ENCODE results near the gene CDC45. TPM values are rescaled to one million over a fixed set of nuclear protein-coding genes. Genes with fewer than 3 reads are reported as not detected.

Gene CDC45
- 24.1 to 27.9 TPM (median 24.8 TPM) in 5 replicates for total RNA-seq (2022; extraction: Qiagen RNA extraction; ENCODE audit: low read depth)

GRCh38 chr22:19479355-19480172, at the start of gene CDC45:
TSS of gene CDC45 (plus strand) at chr22:19479920. CDS start at chr22:19479969, 49 bp downstream.

DNA sequence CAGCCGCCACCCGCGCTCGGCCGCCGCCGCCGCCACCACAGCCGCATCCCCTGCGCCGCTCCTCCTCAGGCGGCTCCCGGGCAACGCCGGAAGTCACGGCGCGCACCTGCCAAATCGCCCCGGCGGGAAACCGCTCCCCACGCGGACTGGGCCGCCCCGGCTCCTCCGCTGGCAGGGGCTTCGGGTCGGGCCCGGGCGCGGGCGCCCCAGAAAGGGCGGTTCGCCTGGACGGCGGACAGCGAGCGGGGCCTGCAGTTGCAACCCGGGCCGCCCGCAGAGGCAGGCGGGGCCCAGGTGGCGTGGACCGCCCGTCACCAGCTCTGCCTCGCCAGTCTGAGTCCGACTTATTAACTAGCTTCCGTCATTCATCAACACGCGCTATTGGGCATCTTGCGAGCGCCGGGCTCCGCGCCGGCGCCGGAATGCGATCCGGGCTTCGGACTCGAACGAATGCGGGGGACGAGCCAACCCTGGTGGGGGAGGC, 48.0 kb upstream of the CDC45 start, which contains the start of gene HIRA:
HIRA (minus strand) TSS at position 85 of the 484 bp plus-strand sequence. CDS start 257 bp downstream, outside the sequence.

DNA sequence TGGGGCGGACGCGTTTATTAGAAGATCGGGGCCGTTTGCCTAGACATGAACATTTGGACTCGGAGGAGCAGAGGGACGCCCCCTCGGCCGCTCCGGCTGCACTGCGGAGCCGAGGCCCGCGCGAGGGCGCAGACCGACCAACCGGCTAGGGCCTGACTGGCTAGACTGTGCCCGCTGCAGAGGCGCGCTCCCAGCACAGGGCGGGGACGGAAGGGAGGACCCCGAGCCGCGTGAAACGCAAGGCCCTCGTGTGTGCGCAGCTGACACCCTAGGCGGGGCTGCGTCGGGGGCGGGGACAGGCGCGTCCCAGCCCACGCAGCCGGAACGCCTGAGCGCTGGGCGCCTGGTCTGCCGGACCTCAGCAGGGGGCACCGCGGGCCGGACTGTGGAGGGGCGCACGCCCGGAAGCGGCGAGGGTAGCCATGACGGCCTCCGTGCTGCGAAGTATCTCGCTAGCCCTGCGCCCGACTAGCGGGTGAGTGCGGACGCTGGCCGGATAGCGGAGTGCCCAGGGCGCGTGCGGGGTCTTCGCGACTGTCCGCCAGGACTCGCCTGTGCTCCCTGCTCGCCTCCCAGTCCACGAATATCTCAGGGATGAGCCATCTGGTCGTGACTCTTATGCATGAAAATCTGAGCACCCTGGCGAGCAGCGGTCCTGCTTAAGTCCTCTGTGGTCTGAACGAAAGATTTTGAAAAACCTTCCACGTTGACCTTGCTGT, 47.4 kb upstream of the CDC45 start, which contains the start of gene MRPL40:
MRPL40 (plus strand) TSS at position 413 of the 719 bp plus-strand sequence; CDS start at position 423, 10 bp downstream.

GRCh38 chr22:19447330-19448075, 32.2 kb upstream of the CDC45 start, which contains the start of gene C22orf39:
TSS of gene C22orf39 (minus strand) at chr22:19447711. CDS start at chr22:19447688, 23 bp downstream.

GRCh38 chr22:19478901-19479354, 792 bp upstream of the CDC45 start, which contains the start of gene UFD1:
TSS of gene UFD1 (minus strand) at chr22:19479193. CDS start at chr22:19479085, 108 bp downstream.

DNA sequence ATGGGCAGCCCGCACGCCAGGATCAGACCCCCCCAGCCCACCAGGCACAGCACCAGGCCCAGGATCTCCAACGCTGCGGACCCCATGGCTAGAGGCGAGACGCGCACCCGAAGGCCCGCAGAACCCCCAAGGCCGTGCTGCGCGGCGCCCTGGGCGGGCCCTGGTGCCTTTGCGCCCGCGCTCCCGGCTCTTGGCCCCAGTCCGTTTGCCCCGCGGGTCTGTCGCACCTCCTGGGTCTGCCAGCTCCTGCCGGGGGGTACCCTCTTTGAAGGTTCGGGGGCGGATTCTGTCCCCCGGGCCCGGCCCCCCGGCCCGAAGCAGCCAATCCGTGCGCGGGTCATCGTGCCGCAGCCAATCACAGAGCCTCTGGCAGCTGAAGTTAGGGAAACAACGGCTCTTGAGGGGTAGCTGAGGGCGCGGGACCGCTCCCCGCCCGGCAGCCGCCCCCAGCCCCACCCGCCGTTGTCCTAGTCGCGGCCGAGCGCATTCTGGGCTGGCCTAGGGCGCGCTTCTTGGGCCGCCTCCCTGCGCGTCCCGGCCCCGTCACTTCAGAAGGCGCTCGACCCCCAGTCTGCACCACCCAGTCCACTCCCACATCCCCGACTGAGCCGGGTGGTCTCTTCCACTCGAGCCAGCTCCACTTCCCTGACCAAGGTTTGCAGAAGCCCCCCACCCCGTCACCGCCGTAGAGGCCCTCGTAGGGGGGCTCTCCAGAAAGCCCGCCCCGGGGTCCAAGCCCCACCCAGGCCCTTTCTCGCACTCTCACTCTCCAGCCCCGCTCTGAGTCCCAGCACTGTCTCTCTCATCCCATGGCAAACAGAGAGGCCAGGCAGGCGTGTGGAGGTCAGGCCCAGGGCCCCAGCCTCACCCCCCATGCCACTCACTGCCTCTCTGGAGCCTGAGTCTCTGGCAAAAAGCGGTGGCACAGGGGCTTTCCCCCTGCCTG, 44.7 kb downstream of the CDC45 start, which contains the start of gene CLDN5:
CLDN5 (minus strand) TSS at position 241 of the 946 bp plus-strand sequence; CDS start at position 86, 155 bp downstream.

Other genes with a start within 250 kb of the CDC45 start
- gene CLTCL1, start 188.2 kb upstream of the CDC45 start, total RNA-seq (2022; extraction: Qiagen RNA extraction; ENCODE audit: low read depth) = 3.5 to 5.8 TPM (median 5.4 TPM) in 5 replicates
- 19.8 to 25.1 TPM (median 24.4 TPM) in 5 replicates for gene HIRA, start 48.2 kb upstream of the CDC45 start, total RNA-seq (2022; extraction: Qiagen RNA extraction; ENCODE audit: low read depth)
- 38.2 to 47.5 TPM (median 47.0 TPM) in 5 replicates for gene MRPL40, start 47.4 kb upstream of the CDC45 start, total RNA-seq (2022; extraction: Qiagen RNA extraction; ENCODE audit: low read depth)
- gene C22orf39, start 32.2 kb upstream of the CDC45 start, total RNA-seq (2022; extraction: Qiagen RNA extraction; ENCODE audit: low read depth) = 11.7 to 16.0 TPM (median 14.3 TPM) in 5 replicates
- gene UFD1, start 727 bp upstream of the CDC45 start, total RNA-seq (2022; extraction: Qiagen RNA extraction; ENCODE audit: low read depth) = 93.2 to 102 TPM (median 100 TPM) in 5 replicates
- not detected in 5 replicates for gene CLDN5, start 44.5 kb downstream of the CDC45 start, total RNA-seq (2022; extraction: Qiagen RNA extraction; ENCODE audit: low read depth)
- 7.8 to 10.4 TPM (median 8.7 TPM) in 5 replicates for gene SEPTIN5, start 234.6 kb downstream of the CDC45 start, total RNA-seq (2022; extraction: Qiagen RNA extraction; ENCODE audit: low read depth)
- 1.2 to 1.5 TPM (median 1.5 TPM) in 4 of 5 replicates, not detected in the other for gene GP1BB, start 243.6 kb downstream of the CDC45 start, total RNA-seq (2022; extraction: Qiagen RNA extraction; ENCODE audit: low read depth)